ENCODE measurements around the gene FAM78A.
"Not testable (repeated sequence)": the region's sequence is repeated elsewhere in the genome, so short reads cannot be mapped to it uniquely, and the experiment has no call there.

Gene FAM78A

DNA sequence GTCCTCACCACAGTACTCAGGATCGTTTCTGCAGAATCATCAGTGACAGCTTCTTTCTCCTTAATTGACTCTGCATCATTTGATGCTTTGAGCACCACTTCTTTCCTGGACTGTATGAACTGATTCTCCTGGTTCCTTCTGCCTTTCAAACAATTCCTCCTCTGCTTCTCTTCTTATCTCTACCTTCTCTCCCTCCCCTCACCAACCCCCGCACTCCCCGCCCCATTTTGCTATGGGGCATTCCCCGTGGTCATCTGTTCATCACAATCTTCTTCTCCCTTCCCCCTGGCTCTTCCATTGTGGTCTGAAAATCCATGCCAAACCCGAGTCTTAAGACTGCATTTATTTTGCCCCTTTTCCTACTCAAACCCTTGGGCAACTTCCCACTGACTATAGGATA is 57.9 kb downstream of the FAM78A start:
- TF ChIP-seq, protein P1, sequence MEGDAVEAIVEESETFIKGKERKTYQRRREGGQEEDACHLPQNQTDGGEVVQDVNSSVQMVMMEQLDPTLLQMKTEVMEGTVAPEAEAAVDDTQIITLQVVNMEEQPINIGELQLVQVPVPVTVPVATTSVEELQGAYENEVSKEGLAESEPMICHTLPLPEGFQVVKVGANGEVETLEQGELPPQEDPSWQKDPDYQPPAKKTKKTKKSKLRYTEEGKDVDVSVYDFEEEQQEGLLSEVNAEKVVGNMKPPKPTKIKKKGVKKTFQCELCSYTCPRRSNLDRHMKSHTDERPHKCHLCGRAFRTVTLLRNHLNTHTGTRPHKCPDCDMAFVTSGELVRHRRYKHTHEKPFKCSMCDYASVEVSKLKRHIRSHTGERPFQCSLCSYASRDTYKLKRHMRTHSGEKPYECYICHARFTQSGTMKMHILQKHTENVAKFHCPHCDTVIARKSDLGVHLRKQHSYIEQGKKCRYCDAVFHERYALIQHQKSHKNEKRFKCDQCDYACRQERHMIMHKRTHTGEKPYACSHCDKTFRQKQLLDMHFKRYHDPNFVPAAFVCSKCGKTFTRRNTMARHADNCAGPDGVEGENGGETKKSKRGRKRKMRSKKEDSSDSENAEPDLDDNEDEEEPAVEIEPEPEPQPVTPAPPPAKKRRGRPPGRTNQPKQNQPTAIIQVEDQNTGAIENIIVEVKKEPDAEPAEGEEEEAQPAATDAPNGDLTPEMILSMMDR (IDR thresholded peaks at IDR 0.05; ENCODE audit: control extremely low read depth, extremely low read depth, low read depth, missing control alignments), result no peak
- no peak for DNase-seq (ENCODE audit: extremely low spot score)
- POLR2A ChIA-PET, result no interaction called here
- CTCF ChIA-PET, result interaction anchor here (1.4 kb wide), 1 partner anchor 13 kb away, joined by 5 read pairs; no protein-coding TSS in a partner anchor

DNA sequence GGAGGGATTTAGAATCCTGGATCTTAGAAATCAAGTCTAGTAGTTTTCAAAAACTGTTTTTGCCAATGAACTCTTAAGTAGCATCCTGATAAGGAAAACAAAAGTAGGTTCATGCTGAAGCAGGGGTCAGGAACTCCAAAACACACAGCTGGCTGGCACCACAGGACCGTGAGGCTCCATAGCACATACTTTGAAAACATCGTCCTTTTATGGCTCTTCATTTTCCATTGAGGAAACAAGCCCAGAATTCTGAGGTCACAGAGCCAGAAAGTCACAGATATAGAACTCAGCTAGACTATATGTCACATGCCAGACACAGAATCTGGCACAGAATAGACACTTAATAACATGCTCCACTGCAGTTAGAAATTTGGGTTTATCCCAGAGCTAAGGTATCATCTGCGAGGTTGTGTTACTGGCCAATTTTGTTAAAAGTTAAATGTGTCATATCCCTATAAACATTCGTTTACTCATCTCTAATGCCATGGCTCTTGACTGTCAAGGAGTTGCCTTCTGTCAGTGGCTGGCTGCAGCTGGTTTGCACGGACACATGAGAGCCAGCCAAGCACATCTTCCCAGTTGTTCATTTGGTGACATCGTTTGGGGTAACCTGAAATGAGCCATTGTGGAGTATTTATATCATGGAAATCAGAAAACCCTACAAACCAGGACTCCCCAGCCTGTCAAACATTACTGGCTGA is 58.8 kb downstream of the FAM78A start:
- TF ChIP-seq, protein P1 (IDR thresholded peaks at IDR 0.05; ENCODE audit: control extremely low read depth, extremely low read depth, low read depth, missing control alignments), result no peak
- ChIA-PET CTCF (interaction anchor here (1.1 to 1.4 kb wide), 3 partner anchors 10 to 119 kb away, joined by 3 to 5 read pairs (median 3); no protein-coding TSS in a partner anchor), POLR2A (no interaction called here)
- no peak for DNase-seq (ENCODE audit: extremely low spot score)

DNA sequence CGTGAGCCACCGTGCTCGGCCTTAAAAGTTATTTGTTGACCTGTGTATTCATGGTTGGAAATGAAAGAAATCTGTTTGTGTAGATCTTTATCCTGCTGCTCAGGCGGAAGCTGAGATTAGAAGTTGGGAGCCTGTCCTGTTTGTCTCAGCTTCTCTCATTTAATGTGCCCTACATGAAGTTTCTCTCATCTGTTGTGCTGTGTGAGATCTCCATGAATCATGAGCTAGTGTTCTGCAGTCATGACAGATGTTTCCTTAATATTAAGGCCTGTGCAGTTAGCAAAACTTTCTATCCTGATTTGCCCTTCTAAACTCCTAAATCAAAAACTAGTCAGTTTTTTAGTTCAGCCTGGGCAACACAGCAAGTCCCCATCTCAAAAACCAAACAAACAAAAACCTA is 59.5 kb downstream of the FAM78A start:
- TF ChIP-seq, protein P1 (IDR thresholded peaks at IDR 0.05; ENCODE audit: control extremely low read depth, extremely low read depth, low read depth, missing control alignments), result no peak
- no peak for DNase-seq (ENCODE audit: extremely low spot score)
- ChIA-PET POLR2A (no interaction called here), CTCF (interaction anchor here (1.1 to 1.3 kb wide), 2 partner anchors 10 to 120 kb away, joined by 3 read pairs; no protein-coding TSS in a partner anchor)

DNA sequence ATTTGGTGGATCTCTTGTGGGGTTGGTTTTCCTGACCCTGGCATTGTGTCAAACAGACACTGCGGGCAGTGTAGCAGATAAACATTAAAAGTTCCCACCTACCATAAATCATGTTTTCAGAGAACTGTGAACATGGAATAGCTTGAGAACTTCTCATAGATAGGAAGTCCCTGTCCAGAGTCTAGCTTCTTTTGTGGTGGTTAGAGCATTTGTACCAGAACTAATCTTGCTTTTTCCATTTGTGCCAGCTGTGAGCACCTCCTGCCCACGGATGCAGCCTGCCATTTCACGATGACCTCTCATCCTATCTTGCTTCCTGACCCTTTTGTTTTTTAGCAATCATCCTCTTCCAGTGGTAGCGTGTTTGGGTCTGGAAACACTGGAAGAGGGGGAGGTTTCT is 61.4 kb downstream of the FAM78A start:
- CTCF ChIA-PET, result interaction anchor here (0.8 to 3.2 kb wide), 4 partner anchors 15 to 121 kb away, joined by 3 to 14 read pairs (median 4); no protein-coding TSS in a partner anchor

DNA sequence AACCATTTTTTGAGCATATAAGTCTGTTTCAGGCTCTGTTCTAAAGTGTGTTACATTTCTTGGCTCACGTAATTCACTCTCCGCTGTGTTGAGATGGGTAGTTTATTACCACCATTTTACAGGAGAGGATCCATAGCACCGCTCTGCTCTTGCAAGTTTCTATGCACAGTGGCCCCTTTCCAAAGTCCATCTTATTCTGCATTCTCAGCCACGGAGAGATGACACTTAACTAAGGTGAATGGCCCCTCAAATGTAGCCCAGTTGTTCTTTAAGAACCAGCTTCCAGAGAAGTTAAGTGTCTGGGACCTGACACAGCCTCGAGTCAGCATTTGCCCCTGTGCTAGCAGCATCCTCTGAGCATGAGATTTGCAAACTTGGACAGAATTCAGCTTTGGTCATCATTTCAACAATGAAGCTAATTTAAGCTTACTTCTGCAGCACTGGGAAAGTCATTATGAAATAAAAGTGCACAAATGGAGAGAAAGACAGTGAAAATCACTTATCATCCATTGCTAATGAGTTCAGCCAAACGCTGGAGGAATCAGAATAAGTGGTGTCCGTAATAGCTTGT is 61.9 kb downstream of the FAM78A start:
- POLR2A ChIA-PET, result interaction anchor here (0.6 kb wide), 2 partner anchors 91 to 516 kb away, joined by 3 to 7 read pairs; no protein-coding TSS in a partner anchor

More for the DNA sequence above, 61.4 kb downstream of the FAM78A start:
- no peak for DNase-seq (ENCODE audit: extremely low spot score)
- TF ChIP-seq, protein P1 (IDR thresholded peaks at IDR 0.05; ENCODE audit: control extremely low read depth, extremely low read depth, low read depth, missing control alignments), result no peak
- POLR2A ChIA-PET, result interaction anchor here (0.6 kb wide), 1 partner anchor 91 kb away, joined by 7 read pairs; no protein-coding TSS in a partner anchor

DNA sequence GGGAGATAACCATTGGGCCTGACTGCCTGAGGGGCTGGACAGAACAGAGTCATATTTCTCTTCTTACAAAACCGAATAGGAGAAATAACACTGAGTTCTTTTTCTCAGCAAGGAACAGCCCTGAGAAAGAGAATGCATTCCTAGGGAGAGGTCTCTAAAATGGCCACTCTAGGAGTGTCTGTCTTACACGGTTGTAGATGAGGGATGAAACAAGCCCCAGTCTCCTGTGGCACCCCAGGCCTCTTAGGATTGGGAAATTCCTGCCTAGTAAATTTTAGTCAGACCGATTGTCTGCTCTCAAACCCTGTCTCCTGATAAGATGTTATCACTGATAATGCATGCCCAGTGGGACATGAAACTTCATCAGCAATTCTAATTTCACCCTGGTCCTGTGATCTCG is 64.4 kb downstream of the FAM78A start:
- DNase-seq (ENCODE audit: extremely low spot score); POLR2A ChIA-PET; CTCF ChIA-PET: not testable (repeated sequence)

More for the DNA sequence above, 61.9 kb downstream of the FAM78A start:
- CTCF ChIA-PET, result interaction anchor here (0.8 to 3.2 kb wide), 5 partner anchors 15 to 136 kb away, joined by 3 to 14 read pairs (median 4); no protein-coding TSS in a partner anchor
- TF ChIP-seq, protein P1 (IDR thresholded peaks at IDR 0.05; ENCODE audit: control extremely low read depth, extremely low read depth, low read depth, missing control alignments), result no peak
- DNase-seq (ENCODE audit: extremely low spot score), result no peak
